ENCODE data around the gene MMP23B.

MMP23B gene

GRCh38 chr1:1631782-1632420 is at the start of gene MMP23B:
MMP23B (plus strand) TSS chr1:1632173; CDS start chr1:1632219, 46 bp downstream.
- H3K36me3 ChIP-seq: peaks cover 25% of the 10 kb centered on the region
- no peak within 1 kb of the TSS for H3K27ac ChIP-seq
- TF ChIP-seq CTCF (IDR thresholded peaks at IDR 0.05): no peak
- H3K4me3 ChIP-seq (ENCODE audit: low read depth in 1 of 2, low read length in 1 of 2): no peak within 1 kb of the TSS
- no peaks in the 10 kb centered on the region for H3K9me3 ChIP-seq
- H3K4me1 ChIP-seq (ENCODE audit: control insufficient read depth in 1 of 2, insufficient read depth in 1 of 2, low read depth in 1 of 2, low read length in 1 of 2): peaks cover 2 to 26% of the 10 kb centered on the region in 2 experiments
- peaks cover 51% of the 10 kb centered on the region for H3K27me3 ChIP-seq

GRCh38 chr1:1582585-1583346 is 49.2 kb upstream of the MMP23B start:
- Histone ChIP-seq H3K4me3 (ENCODE audit: low read depth in 1 of 2, low read length in 1 of 2) (no peak overlapping the region), H3K27me3 (peaks cover 86% of the 10 kb centered on the region), H3K27ac (no peak overlapping the region), H3K4me1 (ENCODE audit: control insufficient read depth in 1 of 2, insufficient read depth in 1 of 2, low read depth in 1 of 2, low read length in 1 of 2) (no peaks in the 10 kb centered on the region), H3K36me3 (no peaks in the 10 kb centered on the region), H3K9me3 (no peaks in the 10 kb centered on the region)
- TF ChIP-seq CTCF (IDR thresholded peaks at IDR 0.05): no peak

GRCh38 chr1:1583347-1584010 is 48.5 kb upstream of the MMP23B start:
- Histone ChIP-seq H3K27me3 (peaks cover 79% of the 10 kb centered on the region), H3K4me3 (ENCODE audit: low read depth in 1 of 2, low read length in 1 of 2) (no peak overlapping the region), H3K27ac (no peak overlapping the region), H3K36me3 (no peaks in the 10 kb centered on the region), H3K4me1 (ENCODE audit: control insufficient read depth in 1 of 2, insufficient read depth in 1 of 2, low read depth in 1 of 2, low read length in 1 of 2) (no peaks in the 10 kb centered on the region), H3K9me3 (no peaks in the 10 kb centered on the region)
- TF ChIP-seq CTCF (IDR thresholded peaks at IDR 0.05): no peak

GRCh38 chr1:1591452-1591851 is 40.5 kb upstream of the MMP23B start:
- Histone ChIP-seq H3K9me3 (no peaks in the 10 kb centered on the region), H3K27ac (no peak overlapping the region), H3K4me3 (ENCODE audit: low read depth in 1 of 2, low read length in 1 of 2) (no peak overlapping the region), H3K36me3 (no peaks in the 10 kb centered on the region), H3K27me3 (peaks cover 17% of the 10 kb centered on the region), H3K4me1 (ENCODE audit: control insufficient read depth in 1 of 2, insufficient read depth in 1 of 2, low read depth in 1 of 2, low read length in 1 of 2) (no peaks in the 10 kb centered on the region)
- no peak for TF ChIP-seq CTCF (IDR thresholded peaks at IDR 0.05)

GRCh38 chr1:1593834-1594601 is 38.0 kb upstream of the MMP23B start:
- H3K4me3 ChIP-seq (ENCODE audit: low read depth in 1 of 2, low read length in 1 of 2): no peak overlapping the region
- peaks cover under 1 to 1% of the 10 kb centered on the region in 2 experiments for H3K4me1 ChIP-seq (ENCODE audit: control insufficient read depth in 1 of 2, insufficient read depth in 1 of 2, low read depth in 1 of 2, low read length in 1 of 2)
- peaks cover 34% of the 10 kb centered on the region for H3K27me3 ChIP-seq
- TF ChIP-seq CTCF (IDR thresholded peaks at IDR 0.05): no peak
- H3K27ac ChIP-seq: no peak overlapping the region
- H3K9me3 ChIP-seq: no peaks in the 10 kb centered on the region
- no peaks in the 10 kb centered on the region for H3K36me3 ChIP-seq
